ENCODE data around the gene THADA.

GRCh38 chr2:43438342-43438741, 157.5 kb downstream of the THADA start:
- no peak for TF ChIP-seq CTCF (IDR thresholded peaks at IDR 0.05)
- no peak for TF ChIP-seq ATF3 (CRISPR knock-in tag; conservative IDR thresholded peaks at IDR 0.05)
- no peak for TF ChIP-seq USF1 (CRISPR knock-in tag; IDR thresholded peaks at IDR 0.05)
- no peak for TF ChIP-seq USF2 (CRISPR knock-in tag; IDR thresholded peaks at IDR 0.05)
- TF ChIP-seq ZNF532 (CRISPR knock-in tag; IDR thresholded peaks at IDR 0.05; ENCODE audit: borderline replicate concordance) = no peak
- no peak for TF ChIP-seq ESRRA (CRISPR knock-in tag; IDR thresholded peaks at IDR 0.05; ENCODE audit: borderline replicate concordance)
- TF ChIP-seq FOXP1 (CRISPR knock-in tag; IDR thresholded peaks at IDR 0.05; ENCODE audit: borderline replicate concordance) = no peak
- TF ChIP-seq ZNF121 (CRISPR knock-in tag; IDR thresholded peaks at IDR 0.05) = no peak
- no peak for TF ChIP-seq PRDM15 (CRISPR knock-in tag; IDR thresholded peaks at IDR 0.05)
- no peak for TF ChIP-seq AFF4 (CRISPR knock-in tag; IDR thresholded peaks at IDR 0.05; ENCODE audit: borderline replicate concordance)
- no peak for TF ChIP-seq FOXK1 (CRISPR knock-in tag; IDR thresholded peaks at IDR 0.05)
- no peak for TF ChIP-seq JUN (CRISPR knock-in tag; IDR thresholded peaks at IDR 0.05)
- TF ChIP-seq NR2C2 (CRISPR knock-in tag; IDR thresholded peaks at IDR 0.05) = no peak
- TF ChIP-seq HMGXB4 (CRISPR knock-in tag; IDR thresholded peaks at IDR 0.05) = no peak
